AG04450 (cell line): ENCODE measurements around the gene SELE. TPM values are rescaled to one million over a fixed set of nuclear protein-coding genes. Genes with fewer than 3 reads are reported as not detected.
"Not testable (repeated sequence)": the region's sequence is repeated elsewhere in the genome, so short reads cannot be mapped to it uniquely, and the experiment has no call there.

Experiments
- CTCF ChIA-PET: fragments of 300-600, 350-600 bp; formaldehyde crosslinking; extraction: SDS; loops from one replicate; lab custom pipeline; 2022; ENCODE audit warnings: antibody characterized with exemption, inconsistent platforms; lab: Charles Lee
- POLR2A ChIA-PET: fragments of 350-600 bp; formaldehyde crosslinking; extraction: SDS; loops from one replicate; lab custom pipeline; 2021; ENCODE audit warnings: antibody characterized with exemption, inconsistent platforms; lab: Yijun Ruan, JAX
- DNase-seq: peaks from one replicate; pipeline ENCODE4 v3.0.0-alpha.2; 2011; ENCODE audit warnings: low read depth, low spot score
- H3K27ac ChIP-seq: one replicate; pipeline ENCODE4 v1.5.1; 2012; ENCODE audit warnings: low read depth, low read length, control low read depth
- H3K27me3 ChIP-seq: one replicate; pipeline ENCODE4 v1.6.0; 2012; ENCODE audit warnings: low read length; ENCODE audit not compliant: control insufficient read depth, insufficient read depth
- H3K4me3 ChIP-seq: 2 replicates; pipeline ENCODE4 v1.5.1; 2011; ENCODE audit warnings: mild to moderate bottlenecking, low read depth, low read length, control low read depth
- H3K9me3 ChIP-seq: 2 replicates; pipeline ENCODE4 v1.5.1; 2012; ENCODE audit warnings: low read length; ENCODE audit not compliant: control insufficient read depth, insufficient read depth
- CTCF ChIP-seq: IDR thresholded peaks from 2 replicates; pipeline ENCODE4 v1.5.1; 2011; ENCODE audit warnings: low read depth, low read length, control low read depth, inconsistent platforms
- polyA plus RNA-seq: library from polyadenylated mRNA; depleted of rRNA; stranded (reverse); fragments of >200 nt; gene quantifications from 2 replicates; pipeline ENCODE4 v1.2.3, GENCODE V29; 2011

The SELE gene
- polyA plus RNA-seq, 1 experiment, result not detected

- Histone ChIP-seq H3K4me3 (no peak overlapping the region), H3K27ac (no peak overlapping the region), H3K27me3 (no peaks in the 10 kb centered on the region), H3K9me3 (no peaks in the 10 kb centered on the region)
- ChIA-PET CTCF (no interaction called here), POLR2A (no interaction called here)
- DNase-seq, result no peak
- TF ChIP-seq CTCF, result no peak
Measured at GRCh38 chr1:169694304-169695075, 39.4 kb downstream of the SELE start.

- ChIA-PET POLR2A (no interaction called here), CTCF (interaction anchor here (0.7 to 1.1 kb wide), 2 partner anchors 14 to 1048 kb away, joined by 3 read pairs; no protein-coding TSS in a partner anchor)
- H3K27me3 ChIP-seq, result no peaks in the 10 kb centered on the region
- no peak overlapping the region for H3K4me3 ChIP-seq
- DNase-seq, result no peak
- TF ChIP-seq CTCF, result no peak
- H3K27ac ChIP-seq, result no peak overlapping the region
- H3K9me3 ChIP-seq, result no peaks in the 10 kb centered on the region
Measured at GRCh38 chr1:169692756-169693460, 41.0 kb downstream of the SELE start.

GRCh38 chr1:169690489-169690888 is 43.4 kb downstream of the SELE start:
- TF ChIP-seq CTCF, result no peak
- ChIA-PET POLR2A (no interaction called here), CTCF (no interaction called here)
- H3K27me3 ChIP-seq, result no peaks in the 10 kb centered on the region
- H3K27ac ChIP-seq, result no peak overlapping the region
- H3K4me3 ChIP-seq, result no peak overlapping the region
- no peak for DNase-seq
- H3K9me3 ChIP-seq, result no peaks in the 10 kb centered on the region

GRCh38 chr1:169689395-169689794 is 44.5 kb downstream of the SELE start:
- ChIA-PET POLR2A (no interaction called here), CTCF (no interaction called here)
- H3K9me3 ChIP-seq, result no peaks in the 10 kb centered on the region
- H3K4me3 ChIP-seq, result no peak overlapping the region
- no peak overlapping the region for H3K27ac ChIP-seq
- TF ChIP-seq CTCF, result no peak
- no peak for DNase-seq
- H3K27me3 ChIP-seq, result no peaks in the 10 kb centered on the region

GRCh38 chr1:169688377-169688776 is 45.5 kb downstream of the SELE start:
- CTCF ChIA-PET, H3K27ac ChIP-seq, H3K4me3 ChIP-seq: not testable (repeated sequence)

More at GRCh38 chr1:169688377-169688776, 45.5 kb downstream of the SELE start:
- POLR2A ChIA-PET, result interaction anchor here (0.7 kb wide), 1 partner anchor 9 kb away, joined by 6 read pairs; no protein-coding TSS in a partner anchor
- H3K9me3 ChIP-seq, H3K27me3 ChIP-seq, DNase-seq: not testable (repeated sequence)
